OCI-LY1 (cell line): ENCODE measurements around the gene SLC35B2.

Source experiments
- H2AFZ ChIP-seq: fragments of 200-600 bp; sonication (generic), shearing (Covaris generic); 2 replicates; pipeline ENCODE4 v1.6.0; 2014; ENCODE audit warnings: antibody characterized with exemption, mild to moderate bottlenecking, low read length
- H3F3A ChIP-seq: fragments of 200-600 bp; sonication (generic), shearing (Covaris generic); 2 replicates; pipeline ENCODE4 v1.6.0; 2014; ENCODE audit warnings: mild to moderate bottlenecking, antibody characterized with exemption, low read length, moderate library complexity; ENCODE audit not compliant: insufficient read depth
- H3K27ac ChIP-seq: fragments of 200-600 bp; sonication (generic); 2 replicates; pipeline ENCODE4 v1.5.1; 2014; ENCODE audit warnings: low read length, mixed run types, mild to moderate bottlenecking, low read depth; ENCODE audit not compliant: poor library complexity, severe bottlenecking
- H3K27me3 ChIP-seq: fragments of 200-600 bp; sonication (generic); 2 replicates; pipeline ENCODE4 v1.6.0; 2014; ENCODE audit warnings: antibody characterized with exemption, mild to moderate bottlenecking, low read length, moderate library complexity; ENCODE audit not compliant: insufficient read depth
- H3K36me3 ChIP-seq: fragments of 200-600 bp; sonication (generic); 2 replicates; pipeline ENCODE4 v1.6.1; 2014; ENCODE audit warnings: mild to moderate bottlenecking, antibody characterized with exemption, low read length, moderate library complexity, mixed read lengths; ENCODE audit not compliant: insufficient read depth
- H3K4me1 ChIP-seq: fragments of 200-600 bp; sonication (generic); 2 replicates; pipeline ENCODE4 v1.5.1; 2014; ENCODE audit warnings: mild to moderate bottlenecking, low read length, moderate library complexity; ENCODE audit not compliant: insufficient read depth, severe bottlenecking
- H3K4me2 ChIP-seq: fragments of 200-600 bp; sonication (generic), shearing (Covaris generic); 2 replicates; pipeline ENCODE4 v1.6.1; 2014; ENCODE audit warnings: low read length
- H3K4me3 ChIP-seq: fragments of 200-600 bp; sonication (generic); 2 replicates; pipeline ENCODE4 v1.5.1; 2014; ENCODE audit warnings: low read length, low read depth, mild to moderate bottlenecking, mixed read lengths; ENCODE audit not compliant: poor library complexity, severe bottlenecking
- H3K79me2 ChIP-seq: fragments of 200-600 bp; shearing (Covaris generic); 2 replicates; pipeline ENCODE4 v1.6.1; 2016; ENCODE audit warnings: mixed run types, low read length, mixed read lengths; ENCODE audit not compliant: insufficient read depth
- H3K9ac ChIP-seq: fragments of 200-600 bp; sonication (generic), shearing (Covaris generic); 2 replicates; pipeline ENCODE4 v1.6.1; 2014; ENCODE audit warnings: mild to moderate bottlenecking, low read length, mixed read lengths
- H3K9me2 ChIP-seq: fragments of 200-600 bp; sonication (generic), shearing (Covaris generic); 2 replicates; pipeline ENCODE4 v1.6.1; 2014; ENCODE audit warnings: low read depth, mild to moderate bottlenecking, low read length, mixed read lengths
- H3K9me3 ChIP-seq: fragments of 200-600 bp; shearing (Covaris generic); 2 replicates; pipeline ENCODE4 v1.6.1; 2014; ENCODE audit warnings: low read length, mixed read lengths
- H4K20me1 ChIP-seq: fragments of 200-600 bp; sonication (generic), shearing (Covaris generic); 2 replicates; pipeline ENCODE4 v1.6.0; 2016; ENCODE audit warnings: mild to moderate bottlenecking, low read length; ENCODE audit not compliant: insufficient read depth
- EZH2 ChIP-seq: fragments of 200-600 bp; sonication (generic), shearing (Covaris generic); IDR thresholded peaks from 2 replicates; pipeline ENCODE4 v1.8.0; 2017; ENCODE audit warnings: borderline replicate concordance, mixed run types, mild to moderate bottlenecking, antibody characterized with exemption, low read length, moderate library complexity, mixed read lengths
- TF ChIP-seq, protein P1 (sequence below): fragments of 200-600 bp; sonication (generic), shearing (Covaris generic); IDR thresholded peaks from 2 replicates; pipeline ENCODE4 v1.5.1; 2017; ENCODE audit warnings: mild to moderate bottlenecking, antibody characterized with exemption, low read length, moderate library complexity, mixed read lengths

The SLC35B2 gene

DNA sequence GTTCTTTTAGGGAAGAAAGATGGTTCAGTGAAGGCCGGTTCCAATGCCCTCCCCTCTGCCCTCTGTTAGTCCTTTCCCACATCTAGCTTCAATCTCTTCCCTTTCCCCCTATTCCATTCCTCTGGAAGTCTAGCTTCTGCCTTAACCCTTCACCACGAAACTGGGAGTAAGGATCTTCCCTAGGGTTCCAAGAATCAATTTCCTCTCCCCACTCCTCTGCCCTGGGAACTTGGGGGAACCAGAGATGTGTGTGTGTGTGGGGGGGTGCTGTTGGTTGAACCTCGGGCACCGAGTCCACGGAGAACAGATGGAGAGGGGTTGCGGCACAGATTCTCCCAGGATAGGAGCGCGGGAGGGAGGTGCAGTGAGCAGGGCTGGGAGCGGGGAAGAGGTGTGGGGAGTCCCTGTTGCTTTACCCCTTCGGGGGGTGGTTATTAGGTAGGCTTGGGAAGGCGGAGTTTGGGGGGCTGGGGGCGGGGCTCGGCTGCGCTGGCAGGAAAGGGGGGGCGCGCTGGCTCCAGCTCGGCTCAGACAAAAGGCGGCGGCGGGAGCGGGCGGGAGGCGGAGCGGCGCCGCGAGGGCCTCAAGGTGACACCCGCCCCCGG is 12.7 kb upstream of the SLC35B2 start, which contains the start of gene TMEM151B:
TSS of gene TMEM151B (plus strand) at position 530 of the 605 bp plus-strand sequence. CDS start 293 bp downstream, outside the sequence.
- Histone ChIP-seq H3K4me1 (peaks cover 5% of the 10 kb centered on the region), H3K36me3 (no peaks in the 10 kb centered on the region), H3F3A (no peaks in the 10 kb centered on the region), H3K9ac (no peak within 1 kb of the TSS), H3K27me3 (peaks cover 6% of the 10 kb centered on the region; the same call in 1 of the 2 replicates), H3K9me3 (no peaks in the 10 kb centered on the region), H4K20me1 (no peaks in the 10 kb centered on the region), H3K4me2 (peak within 1 kb of the TSS; percentile 41; the same call in 1 of the 2 replicates), H3K79me2 (no peaks in the 10 kb centered on the region), H3K4me3 (peak within 1 kb of the TSS; percentile 36), H3K9me2 (no peaks in the 10 kb centered on the region), H2AFZ (no peak within 1 kb of the TSS), H3K27ac (no peak within 1 kb of the TSS)
- no peak for TF ChIP-seq EZH2
- TF ChIP-seq, protein P1, sequence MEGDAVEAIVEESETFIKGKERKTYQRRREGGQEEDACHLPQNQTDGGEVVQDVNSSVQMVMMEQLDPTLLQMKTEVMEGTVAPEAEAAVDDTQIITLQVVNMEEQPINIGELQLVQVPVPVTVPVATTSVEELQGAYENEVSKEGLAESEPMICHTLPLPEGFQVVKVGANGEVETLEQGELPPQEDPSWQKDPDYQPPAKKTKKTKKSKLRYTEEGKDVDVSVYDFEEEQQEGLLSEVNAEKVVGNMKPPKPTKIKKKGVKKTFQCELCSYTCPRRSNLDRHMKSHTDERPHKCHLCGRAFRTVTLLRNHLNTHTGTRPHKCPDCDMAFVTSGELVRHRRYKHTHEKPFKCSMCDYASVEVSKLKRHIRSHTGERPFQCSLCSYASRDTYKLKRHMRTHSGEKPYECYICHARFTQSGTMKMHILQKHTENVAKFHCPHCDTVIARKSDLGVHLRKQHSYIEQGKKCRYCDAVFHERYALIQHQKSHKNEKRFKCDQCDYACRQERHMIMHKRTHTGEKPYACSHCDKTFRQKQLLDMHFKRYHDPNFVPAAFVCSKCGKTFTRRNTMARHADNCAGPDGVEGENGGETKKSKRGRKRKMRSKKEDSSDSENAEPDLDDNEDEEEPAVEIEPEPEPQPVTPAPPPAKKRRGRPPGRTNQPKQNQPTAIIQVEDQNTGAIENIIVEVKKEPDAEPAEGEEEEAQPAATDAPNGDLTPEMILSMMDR: no peak

DNA sequence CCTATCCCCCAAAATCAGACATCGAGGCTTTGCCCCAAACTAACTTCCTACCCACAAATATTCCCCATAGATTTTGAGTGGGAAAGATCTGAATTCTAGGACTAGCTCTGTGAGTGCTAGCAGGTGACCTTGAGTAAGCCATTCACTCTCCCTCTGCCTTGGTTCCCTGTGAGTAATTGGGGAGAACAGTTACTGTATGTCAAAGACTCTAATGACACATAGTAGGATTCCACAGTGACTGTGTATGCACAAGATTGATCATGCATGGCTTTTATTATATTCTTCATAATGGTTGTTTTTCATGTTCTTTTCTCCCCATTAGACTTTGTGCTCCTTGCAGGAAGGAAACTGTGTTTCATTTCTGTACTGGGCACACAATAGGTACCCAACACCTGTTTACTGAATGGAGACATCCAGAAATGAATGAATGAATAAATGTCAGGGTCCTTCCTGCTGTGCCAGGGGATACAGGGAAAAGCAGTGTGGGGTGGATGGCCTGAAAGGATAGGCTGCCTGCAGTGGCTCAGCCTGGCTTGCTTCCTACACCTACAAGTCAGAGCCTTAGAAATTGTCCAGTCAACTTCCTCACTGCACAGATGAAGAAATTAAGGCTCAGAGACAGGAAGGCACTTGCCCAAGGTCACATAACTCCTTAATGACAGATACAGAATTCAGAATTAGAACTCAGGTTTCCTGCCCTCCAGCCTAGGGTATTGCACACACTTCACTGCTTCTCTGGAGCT is 12.0 kb upstream of the SLC35B2 start:
- H2AFZ ChIP-seq: no peak overlapping the region
- no peak overlapping the region for H3K4me3 ChIP-seq
- H3K9me3 ChIP-seq: no peaks in the 10 kb centered on the region
- H3K9ac ChIP-seq: no peak overlapping the region
- no peak overlapping the region for H3K4me2 ChIP-seq
- peaks cover 10% of the 10 kb centered on the region for H3K4me1 ChIP-seq
- TF ChIP-seq EZH2: no peak
- TF ChIP-seq, protein P1: no peak
- H3K27ac ChIP-seq: no peak overlapping the region
- no peaks in the 10 kb centered on the region for H3K79me2 ChIP-seq
- H3K27me3 ChIP-seq: peaks cover 6% of the 10 kb centered on the region; the same call in 1 of the 2 replicates
- H3K36me3 ChIP-seq: no peaks in the 10 kb centered on the region
- no peaks in the 10 kb centered on the region for H3F3A ChIP-seq
- no peaks in the 10 kb centered on the region for H4K20me1 ChIP-seq
- H3K9me2 ChIP-seq: no peaks in the 10 kb centered on the region

DNA sequence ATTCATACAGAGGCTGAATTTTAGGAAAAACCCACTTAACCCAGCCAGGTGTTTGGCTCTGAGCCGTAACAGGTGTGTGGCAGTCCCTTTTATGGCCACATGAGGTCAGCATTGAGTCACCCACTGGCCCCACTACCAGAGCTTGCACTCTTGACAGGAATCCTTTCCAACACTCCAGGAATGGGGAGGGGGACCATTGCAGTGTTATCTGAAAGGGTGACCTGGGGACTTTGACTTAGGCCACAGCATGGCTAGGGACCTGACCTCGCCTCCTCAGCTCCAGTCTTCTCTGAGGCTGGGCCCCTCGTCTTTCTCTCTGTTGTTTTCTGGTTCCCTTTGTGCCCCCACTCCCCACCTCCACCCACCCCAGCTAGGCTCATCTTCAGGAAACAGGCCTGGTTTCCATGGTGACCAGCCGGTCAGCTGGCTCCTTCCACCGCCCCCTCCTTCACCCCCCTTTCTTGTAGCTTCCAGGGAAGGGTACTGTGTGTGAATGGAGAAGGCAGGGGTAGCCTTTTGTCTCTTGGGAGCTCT is 10.8 kb upstream of the SLC35B2 start:
- no peaks in the 10 kb centered on the region for H3K9me3 ChIP-seq
- TF ChIP-seq, protein P1: peak; percentile 96
- TF ChIP-seq EZH2: no peak
- H3K36me3 ChIP-seq: no peaks in the 10 kb centered on the region
- H3K9me2 ChIP-seq: no peaks in the 10 kb centered on the region
- H4K20me1 ChIP-seq: no peaks in the 10 kb centered on the region
- peaks cover 21% of the 10 kb centered on the region for H3K4me1 ChIP-seq
- no peak overlapping the region for H3K4me3 ChIP-seq
- H3K4me2 ChIP-seq: no peak overlapping the region
- no peak overlapping the region for H3K27ac ChIP-seq
- peaks cover 6% of the 10 kb centered on the region; the same call in 1 of the 2 replicates for H3K27me3 ChIP-seq
- H3K79me2 ChIP-seq: no peaks in the 10 kb centered on the region
- H3F3A ChIP-seq: no peaks in the 10 kb centered on the region
- no peak overlapping the region for H2AFZ ChIP-seq
- H3K9ac ChIP-seq: no peak overlapping the region
